Measurements from ENCODE around the gene ADGRL3.

DNA sequence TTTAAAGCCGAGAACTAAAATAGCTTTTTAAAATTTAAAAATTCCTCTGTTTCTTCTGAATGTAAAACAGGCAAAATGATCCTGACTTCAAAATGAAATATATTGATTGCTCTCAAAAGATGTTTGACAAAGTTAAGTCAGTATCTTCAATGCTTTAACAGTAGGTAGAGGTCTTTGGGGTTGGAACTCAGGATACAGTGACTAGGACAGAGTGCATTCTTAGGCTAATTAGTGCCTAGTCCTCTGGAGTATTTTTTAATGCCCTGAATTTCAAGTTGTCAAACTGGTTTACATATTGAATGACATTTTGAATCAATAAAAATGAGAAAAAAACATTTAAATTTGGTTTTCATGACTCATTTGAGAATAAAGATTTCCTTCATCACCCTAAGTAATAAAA, 877.3 kb downstream of the ADGRL3 start:
- TF ChIP-seq CTCF (conservative IDR thresholded peaks at IDR 0.05 in 1 of 2, IDR thresholded peaks at IDR 0.05 in 1 of 2; ENCODE audit: low read depth in 1 of 2, low read length in 2 of 2) (no peak), EZH2 (IDR thresholded peaks at IDR 0.05; ENCODE audit: low read length, missing control alignments) (no peak)
